ENCODE results near the gene KCNJ9.

The KCNJ9 gene

DNA sequence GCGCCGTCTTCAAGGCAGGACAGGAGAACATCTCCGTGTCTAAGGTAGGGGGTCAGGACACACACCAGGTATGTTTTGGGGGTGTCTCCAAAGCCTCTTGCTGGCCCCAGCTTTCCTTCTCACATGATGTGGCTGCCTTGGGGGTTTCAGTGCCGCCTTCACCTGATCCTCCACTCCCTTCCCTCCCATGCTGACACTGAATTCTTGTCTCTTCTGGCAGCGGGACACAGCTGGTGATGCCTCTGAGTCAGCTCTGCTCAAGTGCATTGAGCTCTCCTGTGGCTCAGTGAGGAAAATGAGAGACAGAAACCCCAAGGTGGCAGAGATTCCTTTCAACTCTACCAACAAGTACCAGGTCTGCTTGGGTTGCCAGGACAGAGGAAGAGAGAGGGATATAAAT lies 47.7 kb downstream of the KCNJ9 start:
- no peak overlapping the region for H3K18ac ChIP-seq (ENCODE audit: low read length)
- no peak overlapping the region for H3K4ac ChIP-seq (ENCODE audit: low read length)
- H2BK15ac ChIP-seq (ENCODE audit: low read length): no peak overlapping the region
- no peak overlapping the region for H3K27ac ChIP-seq (replicated peaks; ENCODE audit: low read length)
- no peak overlapping the region for H2BK12ac ChIP-seq (ENCODE audit: low read length)
- no peak for DNase-seq (ENCODE audit: low spot score)
- H3K79me1 ChIP-seq (ENCODE audit: low read depth, low read length): peaks cover 5% of the 10 kb centered on the region
- H4K8ac ChIP-seq (ENCODE audit: low read depth, low read length): no peak overlapping the region
- H3K4me3 ChIP-seq (ENCODE audit: low read length in 2 of 2): no peak overlapping the region
- H3K36me3 ChIP-seq (replicated peaks in 1 of 2; ENCODE audit: control insufficient read depth in 2 of 2, insufficient read depth in 2 of 2, low read length in 2 of 2): peaks cover 4 to 72% of the 10 kb centered on the region in 2 donors
- no peak overlapping the region for H2BK5ac ChIP-seq (ENCODE audit: low read length)
- peaks cover 0 to 6% of the 10 kb centered on the region in 2 donors for H3K4me1 ChIP-seq (ENCODE audit: control insufficient read depth in 2 of 2, insufficient read depth in 1 of 2, low read depth in 1 of 2, low read length in 2 of 2)
- no peak overlapping the region for H3K4me2 ChIP-seq (ENCODE audit: insufficient read depth, low read length, poor library complexity, severe bottlenecking)
- no peak overlapping the region for H4K91ac ChIP-seq (ENCODE audit: low read depth, low read length, poor library complexity)
- no peak overlapping the region for H2AK5ac ChIP-seq (ENCODE audit: low read depth, low read length)
- WGBS, 2 donors (ENCODE audit: extremely low coverage in 2 of 2, insufficient read length in 2 of 2, insufficient replicate concordance in 1 of 2): no CpG with 5 or more reads among the region's 5 CpGs
- H3K9me3 ChIP-seq (replicated peaks in 1 of 2; ENCODE audit: control insufficient read depth in 2 of 2, insufficient read depth in 1 of 2, low read depth in 1 of 2, low read length in 2 of 2): no peaks in the 10 kb centered on the region
- H3K9ac ChIP-seq (ENCODE audit: low read depth, low read length, poor library complexity): no peak overlapping the region
- no peaks in the 10 kb centered on the region for H3K27me3 ChIP-seq (ENCODE audit: control insufficient read depth in 3 of 3, insufficient read depth in 3 of 3, low read depth in 1 of 3, low read length in 3 of 3)
- H3K14ac ChIP-seq (ENCODE audit: low read length): no peak overlapping the region
- H2BK120ac ChIP-seq (ENCODE audit: low read depth, low read length): no peak overlapping the region
- H2AFZ ChIP-seq (ENCODE audit: low read length): no peak overlapping the region
- no peak overlapping the region for H3K23ac ChIP-seq (ENCODE audit: low read depth, low read length, poor library complexity)

DNA sequence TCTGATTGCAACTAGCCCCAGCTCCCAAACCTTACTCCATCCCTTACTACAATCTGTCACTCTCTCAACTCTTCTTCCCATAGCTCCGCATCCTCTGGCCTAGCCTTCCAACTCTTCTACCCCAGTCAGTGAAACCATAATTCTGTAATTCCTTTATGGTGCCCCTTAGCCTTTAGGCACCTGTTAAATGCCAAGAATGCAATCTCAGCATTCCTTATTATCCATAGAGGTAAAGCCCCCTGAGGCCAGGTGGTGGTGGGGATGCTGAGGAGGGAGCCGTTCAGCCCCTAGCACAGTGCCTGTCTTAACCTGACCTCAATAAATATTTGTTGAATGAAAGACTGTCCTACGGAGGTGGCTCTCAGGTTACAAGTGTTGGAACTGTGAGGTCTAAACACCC lies 48.2 kb downstream of the KCNJ9 start:
- peaks cover 0 to 4% of the 10 kb centered on the region in 2 donors for H3K4me1 ChIP-seq (ENCODE audit: control insufficient read depth in 2 of 2, insufficient read depth in 1 of 2, low read depth in 1 of 2, low read length in 2 of 2)
- no peak overlapping the region for H3K4ac ChIP-seq (ENCODE audit: low read length)
- no peak overlapping the region for H2AFZ ChIP-seq (ENCODE audit: low read length)
- no peak overlapping the region for H2BK5ac ChIP-seq (ENCODE audit: low read length)
- no peak overlapping the region for H4K91ac ChIP-seq (ENCODE audit: low read depth, low read length, poor library complexity)
- H3K27me3 ChIP-seq (ENCODE audit: control insufficient read depth in 3 of 3, insufficient read depth in 3 of 3, low read depth in 1 of 3, low read length in 3 of 3): no peaks in the 10 kb centered on the region
- H3K36me3 ChIP-seq (replicated peaks in 1 of 2; ENCODE audit: control insufficient read depth in 2 of 2, insufficient read depth in 2 of 2, low read length in 2 of 2): peaks cover 4 to 70% of the 10 kb centered on the region in 2 donors
- no peak overlapping the region for H3K27ac ChIP-seq (replicated peaks; ENCODE audit: low read length)
- no peak for DNase-seq (ENCODE audit: low spot score)
- no peak overlapping the region for H3K23ac ChIP-seq (ENCODE audit: low read depth, low read length, poor library complexity)
- H3K79me1 ChIP-seq (ENCODE audit: low read depth, low read length): peaks cover 3% of the 10 kb centered on the region
- no peak overlapping the region for H2BK12ac ChIP-seq (ENCODE audit: low read length)
- no peak overlapping the region for H3K18ac ChIP-seq (ENCODE audit: low read length)
- no peak overlapping the region for H4K8ac ChIP-seq (ENCODE audit: low read depth, low read length)
- H3K4me2 ChIP-seq (ENCODE audit: insufficient read depth, low read length, poor library complexity, severe bottlenecking): no peak overlapping the region
- H3K14ac ChIP-seq (ENCODE audit: low read length): no peak overlapping the region
- no peak overlapping the region for H2BK120ac ChIP-seq (ENCODE audit: low read depth, low read length)
- H3K9me3 ChIP-seq (replicated peaks in 1 of 2; ENCODE audit: control insufficient read depth in 2 of 2, insufficient read depth in 1 of 2, low read depth in 1 of 2, low read length in 2 of 2): no peaks in the 10 kb centered on the region
- no peak overlapping the region for H3K4me3 ChIP-seq (ENCODE audit: low read length in 2 of 2)
- no peak overlapping the region for H2AK5ac ChIP-seq (ENCODE audit: low read depth, low read length)
- no peak overlapping the region for H3K9ac ChIP-seq (ENCODE audit: low read depth, low read length, poor library complexity)
- no CpG with 5 or more reads among the region's 3 CpGs for WGBS, 2 donors (ENCODE audit: extremely low coverage in 2 of 2, insufficient read length in 2 of 2, insufficient replicate concordance in 1 of 2)
- H2BK15ac ChIP-seq (ENCODE audit: low read length): no peak overlapping the region

DNA sequence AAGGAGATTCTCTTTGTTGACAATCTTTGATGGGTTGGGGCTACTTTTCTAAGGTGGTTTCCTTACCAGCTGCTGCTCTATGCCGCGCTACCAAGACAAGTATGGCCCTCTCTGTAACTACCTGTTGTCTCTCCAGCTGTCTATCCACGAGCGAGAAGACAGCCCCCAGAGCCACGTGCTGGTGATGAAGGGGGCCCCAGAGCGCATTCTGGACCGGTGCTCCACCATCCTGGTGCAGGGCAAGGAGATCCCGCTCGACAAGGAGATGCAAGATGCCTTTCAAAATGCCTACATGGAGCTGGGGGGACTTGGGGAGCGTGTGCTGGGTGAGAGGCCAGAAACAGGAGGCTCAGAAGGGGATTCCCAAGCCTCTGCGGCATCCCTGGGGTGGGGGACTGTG lies 48.6 kb downstream of the KCNJ9 start:
- H2AFZ ChIP-seq (ENCODE audit: low read length): no peak overlapping the region
- H3K4me3 ChIP-seq (ENCODE audit: low read length in 2 of 2): no peak overlapping the region
- no peak overlapping the region for H2AK5ac ChIP-seq (ENCODE audit: low read depth, low read length)
- no peak overlapping the region for H3K14ac ChIP-seq (ENCODE audit: low read length)
- no peak overlapping the region for H3K18ac ChIP-seq (ENCODE audit: low read length)
- peaks cover 3% of the 10 kb centered on the region for H3K79me1 ChIP-seq (ENCODE audit: low read depth, low read length)
- no peak overlapping the region for H4K91ac ChIP-seq (ENCODE audit: low read depth, low read length, poor library complexity)
- H4K8ac ChIP-seq (ENCODE audit: low read depth, low read length): no peak overlapping the region
- no peak overlapping the region for H3K9ac ChIP-seq (ENCODE audit: low read depth, low read length, poor library complexity)
- no peak overlapping the region for H3K27ac ChIP-seq (replicated peaks; ENCODE audit: low read length)
- H3K4me1 ChIP-seq (ENCODE audit: control insufficient read depth in 2 of 2, insufficient read depth in 1 of 2, low read depth in 1 of 2, low read length in 2 of 2): no peaks in the 10 kb centered on the region
- H2BK15ac ChIP-seq (ENCODE audit: low read length): no peak overlapping the region
- no CpG with 5 or more reads among the region's 11 CpGs for WGBS, 2 donors (ENCODE audit: extremely low coverage in 2 of 2, insufficient read length in 2 of 2, insufficient replicate concordance in 1 of 2)
- no peaks in the 10 kb centered on the region for H3K9me3 ChIP-seq (replicated peaks in 1 of 2; ENCODE audit: control insufficient read depth in 2 of 2, insufficient read depth in 1 of 2, low read depth in 1 of 2, low read length in 2 of 2)
- H3K27me3 ChIP-seq (ENCODE audit: control insufficient read depth in 3 of 3, insufficient read depth in 3 of 3, low read depth in 1 of 3, low read length in 3 of 3): no peaks in the 10 kb centered on the region
- no peak overlapping the region for H3K4ac ChIP-seq (ENCODE audit: low read length)
- H3K36me3 ChIP-seq (replicated peaks in 1 of 2; ENCODE audit: control insufficient read depth in 2 of 2, insufficient read depth in 2 of 2, low read length in 2 of 2): peaks cover 4 to 69% of the 10 kb centered on the region in 2 donors
- no peak overlapping the region for H2BK12ac ChIP-seq (ENCODE audit: low read length)
- no peak overlapping the region for H3K23ac ChIP-seq (ENCODE audit: low read depth, low read length, poor library complexity)
- H2BK120ac ChIP-seq (ENCODE audit: low read depth, low read length): no peak overlapping the region
- H3K4me2 ChIP-seq (ENCODE audit: insufficient read depth, low read length, poor library complexity, severe bottlenecking): no peak overlapping the region
- no peak for DNase-seq (ENCODE audit: low spot score)
- no peak overlapping the region for H2BK5ac ChIP-seq (ENCODE audit: low read length)

DNA sequence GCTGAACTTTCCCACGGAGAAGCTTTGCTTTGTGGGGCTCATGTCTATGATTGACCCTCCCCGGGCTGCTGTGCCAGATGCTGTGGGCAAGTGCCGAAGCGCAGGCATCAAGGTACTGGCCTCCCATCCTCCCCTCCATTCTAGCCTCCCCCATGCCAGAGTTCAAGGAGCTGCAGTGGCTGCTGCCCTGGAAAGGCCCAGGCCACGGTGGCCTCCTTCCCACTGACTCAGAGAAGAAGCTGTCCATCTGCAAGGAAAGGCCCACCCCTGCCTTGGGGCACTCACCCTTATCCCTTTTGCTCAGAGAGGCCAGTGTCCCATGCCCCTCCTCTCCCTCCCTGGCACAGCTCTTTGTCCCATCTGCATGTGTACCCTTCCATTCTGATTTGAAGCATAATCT lies 49.1 kb downstream of the KCNJ9 start:
- no CpG with 5 or more reads among the region's 5 CpGs for WGBS, 2 donors (ENCODE audit: extremely low coverage in 2 of 2, insufficient read length in 2 of 2, insufficient replicate concordance in 1 of 2)
- no peak overlapping the region for H4K91ac ChIP-seq (ENCODE audit: low read depth, low read length, poor library complexity)
- H3K23ac ChIP-seq (ENCODE audit: low read depth, low read length, poor library complexity): no peak overlapping the region
- H3K4me3 ChIP-seq (ENCODE audit: low read length in 2 of 2): no peak overlapping the region
- no peak overlapping the region for H2BK5ac ChIP-seq (ENCODE audit: low read length)
- no peak for DNase-seq (ENCODE audit: low spot score)
- no peak overlapping the region for H2BK15ac ChIP-seq (ENCODE audit: low read length)
- H3K27me3 ChIP-seq (ENCODE audit: control insufficient read depth in 3 of 3, insufficient read depth in 3 of 3, low read depth in 1 of 3, low read length in 3 of 3): no peaks in the 10 kb centered on the region
- no peak overlapping the region for H4K8ac ChIP-seq (ENCODE audit: low read depth, low read length)
- H2AFZ ChIP-seq (ENCODE audit: low read length): no peak overlapping the region
- no peak overlapping the region for H2BK12ac ChIP-seq (ENCODE audit: low read length)
- peaks cover 3% of the 10 kb centered on the region for H3K79me1 ChIP-seq (ENCODE audit: low read depth, low read length)
- no peak overlapping the region for H3K9ac ChIP-seq (ENCODE audit: low read depth, low read length, poor library complexity)
- H2BK120ac ChIP-seq (ENCODE audit: low read depth, low read length): no peak overlapping the region
- H3K9me3 ChIP-seq (replicated peaks in 1 of 2; ENCODE audit: control insufficient read depth in 2 of 2, insufficient read depth in 1 of 2, low read depth in 1 of 2, low read length in 2 of 2): no peaks in the 10 kb centered on the region
- no peaks in the 10 kb centered on the region for H3K4me1 ChIP-seq (ENCODE audit: control insufficient read depth in 2 of 2, insufficient read depth in 1 of 2, low read depth in 1 of 2, low read length in 2 of 2)
- H3K27ac ChIP-seq (replicated peaks; ENCODE audit: low read length): no peak overlapping the region
- H2AK5ac ChIP-seq (ENCODE audit: low read depth, low read length): no peak overlapping the region
- H3K18ac ChIP-seq (ENCODE audit: low read length): no peak overlapping the region
- H3K36me3 ChIP-seq (replicated peaks in 1 of 2; ENCODE audit: control insufficient read depth in 2 of 2, insufficient read depth in 2 of 2, low read length in 2 of 2): peaks cover 4 to 72% of the 10 kb centered on the region in 2 donors
- H3K4ac ChIP-seq (ENCODE audit: low read length): no peak overlapping the region
- no peak overlapping the region for H3K14ac ChIP-seq (ENCODE audit: low read length)
- no peak overlapping the region for H3K4me2 ChIP-seq (ENCODE audit: insufficient read depth, low read length, poor library complexity, severe bottlenecking)

All from neuronal stem cell (in vitro differentiated cells).